Measurements from ENCODE around the gene OBSCN. TPM values are rescaled to one million over a fixed set of nuclear protein-coding genes. Genes with fewer than 3 reads are reported as not detected.

The OBSCN gene
- total and polyA plus RNA-seq, 10 of the 15 experiments (the other 5 are each of a cell fraction or from before 2014, with no cell fraction given): 0.01 to 0.36 (median 0.08) TPM; not detected in 2

GRCh38 chr1:228275179-228275429 is 67.3 kb downstream of the OBSCN start:
- DNase-seq (ENCODE audit: low read depth, low spot score) (no peak), ATAC-seq (no peak), FAIRE-seq (no peak)
- 29% methylated on average over 8 of the region's 8 CpGs for WGBS (ENCODE audit: insufficient coverage, insufficient replicate concordance, low lambda C conversion rate, missing lambda C conversion rate)
- Histone ChIP-seq H4K20me1 (ENCODE audit: control insufficient read depth, insufficient read depth) (no peaks in the 10 kb centered on the region), H3K79me2 (ENCODE audit: control insufficient read depth, insufficient read depth, low read length) (no peaks in the 10 kb centered on the region), H3K27ac (ENCODE audit: control insufficient read depth, insufficient read depth) (no peak overlapping the region), H3K36me3 (ENCODE audit: control insufficient read depth in 2 of 2, insufficient read depth in 2 of 2, low read length in 1 of 2) (no peaks in the 10 kb centered on the region), H3K4me3 (no peak overlapping the region), H3K9me3 (replicated peaks; ENCODE audit: control insufficient read depth, insufficient read depth, low read length) (no peaks in the 10 kb centered on the region), H3K27me3 (replicated peaks in 1 of 2; ENCODE audit: control insufficient read depth in 2 of 2, insufficient read depth in 2 of 2, low read length in 1 of 2) (peaks cover 0 to 4% of the 10 kb centered on the region in 2 experiments; a peak in 3 of 4 replicates), H3K4me2 (ENCODE audit: control insufficient read depth, insufficient read depth) (0 out of 2 replicates have a peak overlapping the region, but pooled peaks have one; percentile 79), H3K9ac (ENCODE audit: control insufficient read depth, insufficient read depth, low read length) (no peak overlapping the region), H3K4me1 (ENCODE audit: control insufficient read depth, insufficient read depth, low read length) (no peaks in the 10 kb centered on the region), H2AFZ (ENCODE audit: control insufficient read depth, low read depth, low read length) (no peak overlapping the region)
- SMC1A ChIA-PET (ENCODE audit: uncharacterized antibody, unreplicated experiment): no interaction called here
- in situ Hi-C loops (cut with MboI) (no loop called here), intact Hi-C loops (cut with micrococcal nuclease; ENCODE audit: unreplicated experiment) (no loop called here)
- RAD21 ChIA-PET (ENCODE audit: unreplicated experiment): no interaction called here
- CTCF ChIA-PET: no interaction called here
- POLR2A ChIA-PET: interaction anchor here (0.9 kb wide), 1 partner anchor 108 kb away, joined by 3 read pairs; no protein-coding TSS in a partner anchor
- no TSS peak for BruUV-seq (replicated peaks)
- TF ChIP-seq, protein P1, sequence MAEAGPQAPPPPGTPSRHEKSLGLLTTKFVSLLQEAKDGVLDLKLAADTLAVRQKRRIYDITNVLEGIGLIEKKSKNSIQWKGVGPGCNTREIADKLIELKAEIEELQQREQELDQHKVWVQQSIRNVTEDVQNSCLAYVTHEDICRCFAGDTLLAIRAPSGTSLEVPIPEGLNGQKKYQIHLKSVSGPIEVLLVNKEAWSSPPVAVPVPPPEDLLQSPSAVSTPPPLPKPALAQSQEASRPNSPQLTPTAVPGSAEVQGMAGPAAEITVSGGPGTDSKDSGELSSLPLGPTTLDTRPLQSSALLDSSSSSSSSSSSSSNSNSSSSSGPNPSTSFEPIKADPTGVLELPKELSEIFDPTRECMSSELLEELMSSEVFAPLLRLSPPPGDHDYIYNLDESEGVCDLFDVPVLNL (IDR thresholded peaks at IDR 0.05; ENCODE audit: low read depth, low read length): no peak
- TF ChIP-seq, protein P2, sequence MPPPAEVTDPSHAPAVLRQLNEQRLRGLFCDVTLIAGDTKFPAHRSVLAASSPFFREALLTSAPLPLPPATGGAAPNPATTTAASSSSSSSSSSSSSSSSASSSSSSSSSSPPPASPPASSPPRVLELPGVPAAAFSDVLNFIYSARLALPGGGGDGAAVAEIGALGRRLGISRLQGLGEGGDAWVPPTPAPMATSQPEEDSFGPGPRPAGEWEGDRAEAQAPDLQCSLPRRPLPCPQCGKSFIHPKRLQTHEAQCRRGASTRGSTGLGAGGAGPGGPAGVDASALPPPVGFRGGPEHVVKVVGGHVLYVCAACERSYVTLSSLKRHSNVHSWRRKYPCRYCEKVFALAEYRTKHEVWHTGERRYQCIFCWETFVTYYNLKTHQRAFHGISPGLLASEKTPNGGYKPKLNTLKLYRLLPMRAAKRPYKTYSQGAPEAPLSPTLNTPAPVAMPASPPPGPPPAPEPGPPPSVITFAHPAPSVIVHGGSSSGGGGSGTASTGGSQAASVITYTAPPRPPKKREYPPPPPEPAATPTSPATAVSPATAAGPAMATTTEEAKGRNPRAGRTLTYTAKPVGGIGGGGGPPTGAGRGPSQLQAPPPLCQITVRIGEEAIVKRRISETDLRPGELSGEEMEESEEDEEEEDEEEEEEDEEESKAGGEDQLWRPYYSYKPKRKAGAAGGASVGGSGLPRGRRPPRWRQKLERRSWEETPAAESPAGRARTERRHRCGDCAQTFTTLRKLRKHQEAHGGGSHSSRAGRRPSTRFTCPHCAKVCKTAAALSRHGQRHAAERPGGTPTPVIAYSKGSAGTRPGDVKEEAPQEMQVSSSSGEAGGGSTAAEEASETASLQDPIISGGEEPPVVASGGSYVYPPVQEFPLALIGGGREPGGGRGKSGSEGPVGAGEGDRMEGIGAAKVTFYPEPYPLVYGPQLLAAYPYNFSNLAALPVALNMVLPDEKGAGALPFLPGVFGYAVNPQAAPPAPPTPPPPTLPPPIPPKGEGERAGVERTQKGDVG (CRISPR knock-in tag; IDR thresholded peaks at IDR 0.05): no peak
- TF ChIP-seq NBN (IDR thresholded peaks at IDR 0.05) (no peak), CEBPB (IDR thresholded peaks at IDR 0.05; ENCODE audit: borderline replicate concordance in 1 of 2, low read depth in 2 of 2, low read length in 2 of 2) (no peak), MXI1 (IDR thresholded peaks at IDR 0.05; ENCODE audit: low read depth, low read length) (no peak), ATF3 (IDR thresholded peaks at IDR 0.05; ENCODE audit: borderline replicate concordance, extremely low read depth, low read depth, low read length) (no peak), EGR1 (IDR thresholded peaks at IDR 0.05; ENCODE audit: borderline replicate concordance in 1 of 2, low read depth in 2 of 2, low read length in 2 of 2) (no peak), MEF2B (IDR thresholded peaks at IDR 0.05; ENCODE audit: partially characterized antibody, poor library complexity, severe bottlenecking) (no peak)
- TF ChIP-seq, protein P3, sequence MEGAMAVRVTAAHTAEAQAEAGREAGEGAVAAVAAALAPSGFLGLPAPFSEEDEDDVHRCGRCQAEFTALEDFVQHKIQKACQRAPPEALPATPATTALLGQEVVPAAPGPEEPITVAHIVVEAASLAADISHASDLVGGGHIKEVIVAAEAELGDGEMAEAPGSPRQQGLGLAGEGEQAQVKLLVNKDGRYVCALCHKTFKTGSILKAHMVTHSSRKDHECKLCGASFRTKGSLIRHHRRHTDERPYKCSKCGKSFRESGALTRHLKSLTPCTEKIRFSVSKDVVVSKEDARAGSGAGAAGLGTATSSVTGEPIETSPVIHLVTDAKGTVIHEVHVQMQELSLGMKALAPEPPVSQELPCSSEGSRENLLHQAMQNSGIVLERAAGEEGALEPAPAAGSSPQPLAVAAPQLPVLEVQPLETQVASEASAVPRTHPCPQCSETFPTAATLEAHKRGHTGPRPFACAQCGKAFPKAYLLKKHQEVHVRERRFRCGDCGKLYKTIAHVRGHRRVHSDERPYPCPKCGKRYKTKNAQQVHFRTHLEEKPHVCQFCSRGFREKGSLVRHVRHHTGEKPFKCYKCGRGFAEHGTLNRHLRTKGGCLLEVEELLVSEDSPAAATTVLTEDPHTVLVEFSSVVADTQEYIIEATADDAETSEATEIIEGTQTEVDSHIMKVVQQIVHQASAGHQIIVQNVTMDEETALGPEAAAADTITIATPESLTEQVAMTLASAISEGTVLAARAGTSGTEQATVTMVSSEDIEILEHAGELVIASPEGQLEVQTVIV (IDR thresholded peaks at IDR 0.05; ENCODE audit: borderline replicate concordance, partially characterized antibody): no peak
